Neural cell (in vitro differentiated cells): ENCODE data around the gene APBA1.

Experiments
- CTCF ChIP-seq: fragments of 450-650 bp; IDR thresholded peaks from 2 replicates; pipeline ENCODE4 v1.5.1; 2014; ENCODE audit warnings: antibody characterized with exemption, mild to moderate bottlenecking, moderate library complexity; ENCODE audit not compliant: poor library complexity, severe bottlenecking
- EP300 ChIP-seq: fragments of 450-650 bp; conservative IDR thresholded peaks from 2 replicates; pipeline ENCODE4 v1.6.1; 2014; ENCODE audit warnings: antibody characterized with exemption, mild to moderate bottlenecking, moderate library complexity; ENCODE audit not compliant: poor library complexity, severe bottlenecking
- EZH2 ChIP-seq: fragments of 200-600, 300-800 bp; shearing (Covaris generic), sonication (generic); IDR thresholded peaks from 2 replicates; pipeline ENCODE4 v1.6.1; 2014; ENCODE audit warnings: antibody characterized with exemption, low read length, borderline replicate concordance, mild to moderate bottlenecking; ENCODE audit not compliant: insufficient read depth, poor library complexity, severe bottlenecking
- MXI1 ChIP-seq: fragments of 450-650 bp; conservative IDR thresholded peaks from 2 replicates; pipeline ENCODE4 v1.6.1; 2014; ENCODE audit warnings: antibody characterized with exemption, mild to moderate bottlenecking; ENCODE audit not compliant: poor library complexity, severe bottlenecking
- POLR2AphosphoS5 ChIP-seq: IDR thresholded peaks from 2 replicates; pipeline ENCODE4 v1.6.1; 2012
- REST ChIP-seq: IDR thresholded peaks from 2 replicates; pipeline ENCODE4 v1.6.1; 2012; ENCODE audit warnings: borderline replicate concordance
- TAF1 ChIP-seq: IDR thresholded peaks from 2 replicates; pipeline ENCODE4 v1.6.1; 2012; ENCODE audit warnings: low read depth

DNA sequence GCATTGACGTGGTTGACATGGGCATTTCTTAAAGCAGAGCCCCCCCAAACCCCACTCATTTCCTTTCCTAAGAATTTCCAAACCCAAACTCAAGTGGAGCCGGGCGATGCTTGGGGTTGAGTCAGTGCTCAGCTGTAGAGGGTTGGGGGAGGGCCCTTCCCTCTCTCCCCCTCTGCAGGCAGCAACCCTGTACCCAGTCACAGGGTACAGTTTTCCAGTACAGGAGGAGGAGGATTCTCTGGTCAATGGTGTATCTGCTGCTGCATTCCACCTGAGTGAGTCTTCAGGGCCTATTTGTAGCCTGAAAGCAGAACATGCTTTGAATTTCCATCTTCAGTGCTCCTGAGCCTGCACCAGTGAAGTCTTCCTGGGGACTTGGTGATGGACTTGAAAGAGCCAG lies 291.4 kb downstream of the APBA1 start:
- TF ChIP-seq POLR2AphosphoS5 (no peak), CTCF (no peak), REST (no peak), EP300 (no peak), EZH2 (no peak), TAF1 (no peak), MXI1 (no peak)
